ENCODE measurements around the gene STARD10. TPM values are rescaled to one million over a fixed set of nuclear protein-coding genes. Genes with fewer than 3 reads are reported as not detected.
"Not testable (repeated sequence)": the region's sequence is repeated elsewhere in the genome, so short reads cannot be mapped to it uniquely, and the experiment has no call there.

Gene STARD10
- total RNA-seq, 2 experiments from 2014 or later, result 7.8 to 8.0 TPM

DNA sequence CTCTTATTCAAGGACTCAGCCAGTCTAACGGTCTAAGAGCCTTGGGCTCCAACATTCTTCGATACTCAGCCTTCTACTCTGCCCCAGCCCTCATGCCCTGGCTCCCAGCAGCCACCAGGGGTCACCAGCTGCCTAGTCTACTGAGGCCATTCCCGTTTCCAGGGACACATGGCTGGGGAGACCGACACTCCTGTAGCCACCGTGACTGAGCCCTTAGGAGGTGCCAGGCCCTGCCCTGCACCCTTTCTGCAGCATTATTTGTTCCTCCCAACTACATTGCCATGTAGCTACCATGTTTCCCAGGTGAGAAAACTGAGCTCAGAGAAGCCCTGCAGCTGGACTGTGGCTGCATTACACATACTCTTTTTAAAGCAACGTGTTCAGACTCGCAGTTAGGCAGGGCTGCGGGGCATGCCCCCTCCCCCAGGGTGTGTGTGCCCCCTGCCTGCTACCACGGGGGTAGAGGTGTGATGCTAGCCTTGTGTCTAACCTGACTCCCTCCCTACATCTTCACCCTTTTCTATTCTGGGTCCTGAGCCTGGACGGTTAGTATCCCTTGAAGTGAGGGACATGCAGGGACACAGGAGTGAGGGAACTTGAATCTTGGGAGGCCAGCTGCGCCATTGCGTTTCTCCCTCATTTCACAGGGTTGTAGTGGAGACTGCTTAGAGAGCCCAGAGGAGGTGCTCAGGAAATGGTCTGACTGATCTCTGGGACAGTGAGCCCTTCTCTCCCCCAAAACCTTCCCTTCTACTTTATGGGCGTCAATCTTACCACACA, 37.9 kb upstream of the STARD10 start:
- H3K9me3 Mint-ChIP-seq, result no peaks in the 10 kb centered on the region
- POLR2A ChIA-PET, result interaction anchor here (1.0 to 3.0 kb wide), 5 partner anchors 10 to 347 kb away, joined by 3 to 29 read pairs (median 4); no protein-coding TSS in a partner anchor
- no peaks in the 10 kb centered on the region for H3K27me3 Mint-ChIP-seq
- no peak overlapping the region for H3K4me3 Mint-ChIP-seq
- peak overlapping the region; percentile 16 for H3K27ac Mint-ChIP-seq
- H3K36me3 Mint-ChIP-seq, result peaks cover 17% of the 10 kb centered on the region
- peaks cover 27% of the 10 kb centered on the region for H3K4me1 Mint-ChIP-seq
- DNase-seq, result peak; percentile 61
- ATAC-seq (ENCODE audit: low read depth), result peak; percentile 48

DNA sequence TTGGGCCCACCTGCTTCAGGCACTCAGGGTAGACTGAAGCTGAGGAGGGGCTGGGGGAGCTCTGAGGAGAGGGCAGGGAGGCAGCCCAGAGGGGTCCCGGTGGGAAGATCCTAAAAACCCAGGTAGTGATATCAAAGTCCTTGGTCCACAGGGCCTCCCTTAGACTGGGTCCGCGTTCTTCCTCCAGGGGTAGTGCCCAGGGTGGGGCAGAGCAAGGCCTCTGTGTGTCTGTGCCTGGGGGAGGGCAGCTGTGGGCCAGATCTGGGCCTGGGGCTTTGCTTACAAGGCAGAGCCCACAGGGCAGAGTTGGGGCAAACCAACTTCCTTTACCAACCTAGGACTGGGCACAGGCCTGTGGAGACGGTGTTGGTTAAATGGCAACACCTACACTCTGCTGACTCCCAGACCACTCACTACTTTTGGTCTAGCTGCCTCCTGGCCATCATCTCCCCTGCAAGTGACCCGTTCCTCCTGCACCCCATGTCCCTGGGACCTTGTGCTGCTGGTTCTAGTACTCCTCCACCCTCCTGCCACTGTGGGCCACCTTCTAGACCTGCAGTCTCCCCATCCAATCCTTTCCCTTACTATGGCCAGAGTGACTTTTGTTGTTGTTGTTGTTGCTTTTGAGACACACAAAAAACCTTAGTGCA, 36.2 kb upstream of the STARD10 start:
- Mint-ChIP-seq H3K4me3 (no peak overlapping the region), H3K9me3 (no peaks in the 10 kb centered on the region), H3K27me3 (no peaks in the 10 kb centered on the region), H3K27ac (peak overlapping the region; percentile 66), H3K4me1 (peaks cover 18% of the 10 kb centered on the region), H3K36me3 (peaks cover 14% of the 10 kb centered on the region)
- ATAC-seq (ENCODE audit: low read depth) (no peak), DNase-seq (no peak)
- POLR2A ChIA-PET, result interaction anchor here (0.6 to 3.0 kb wide), 2 partner anchors 314 to 348 kb away, joined by 3 to 29 read pairs; no protein-coding TSS in a partner anchor

DNA sequence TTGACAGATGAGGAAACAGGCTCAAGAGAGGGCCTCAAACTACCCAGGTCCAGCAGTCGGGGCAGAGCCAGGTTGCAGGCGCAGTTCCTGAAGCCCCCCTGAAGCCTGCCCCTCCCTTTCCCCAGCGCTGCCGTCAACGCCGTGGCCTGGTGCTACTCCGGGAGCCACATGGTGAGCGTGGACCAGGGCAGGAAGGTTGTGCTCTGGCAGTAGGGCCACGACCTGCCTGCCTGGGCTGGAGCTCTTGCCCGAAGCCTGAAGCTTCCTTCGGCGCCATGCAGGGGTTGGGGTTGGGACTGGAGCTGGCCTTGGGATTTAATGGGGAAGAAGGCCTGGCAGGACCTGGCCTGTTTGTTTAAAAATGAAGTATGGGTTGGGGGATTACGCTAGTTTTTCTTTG, 35.3 kb upstream of the STARD10 start:
- no peaks in the 10 kb centered on the region for H3K9me3 Mint-ChIP-seq
- no peaks in the 10 kb centered on the region for H3K27me3 Mint-ChIP-seq
- POLR2A ChIA-PET, result interaction anchor here (0.6 to 0.8 kb wide), 2 partner anchors 16 to 314 kb away, joined by 3 read pairs; no protein-coding TSS in a partner anchor
- H3K4me3 Mint-ChIP-seq, result no peak overlapping the region
- H3K36me3 Mint-ChIP-seq, result peaks cover 16% of the 10 kb centered on the region
- peaks cover 12% of the 10 kb centered on the region for H3K4me1 Mint-ChIP-seq
- DNase-seq, result no peak
- ATAC-seq (ENCODE audit: low read depth), result no peak
- H3K27ac Mint-ChIP-seq, result no peak overlapping the region

DNA sequence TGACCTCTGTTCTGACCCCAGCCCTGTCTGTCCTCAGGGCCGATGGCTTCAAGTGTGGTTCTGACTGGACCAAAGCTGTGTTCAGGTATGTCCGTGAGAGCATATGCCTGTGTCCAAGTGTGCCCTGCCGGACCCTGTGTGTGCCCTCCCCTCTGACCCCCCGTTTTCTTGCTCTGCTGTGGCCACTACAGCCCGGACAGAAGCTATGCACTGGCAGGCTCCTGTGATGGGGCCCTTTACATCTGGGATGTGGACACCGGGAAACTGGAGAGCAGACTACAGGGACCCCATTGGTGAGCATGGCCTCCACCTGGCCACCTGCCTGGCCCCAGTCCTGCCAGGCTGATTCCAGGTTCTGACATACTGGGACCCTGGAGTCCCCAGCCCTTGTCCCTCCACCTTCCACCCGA, 34.9 kb upstream of the STARD10 start:
- Mint-ChIP-seq H3K36me3 (peaks cover 16% of the 10 kb centered on the region), H3K4me3 (no peak overlapping the region), H3K27me3 (no peaks in the 10 kb centered on the region), H3K9me3 (no peaks in the 10 kb centered on the region), H3K27ac (peak overlapping the region; percentile 38), H3K4me1 (peaks cover 12% of the 10 kb centered on the region)
- no peak for DNase-seq
- no peak for ATAC-seq (ENCODE audit: low read depth)
- POLR2A ChIA-PET, result interaction anchor here (0.8 kb wide), 1 partner anchor 16 kb away, joined by 3 read pairs; no protein-coding TSS in a partner anchor

DNA sequence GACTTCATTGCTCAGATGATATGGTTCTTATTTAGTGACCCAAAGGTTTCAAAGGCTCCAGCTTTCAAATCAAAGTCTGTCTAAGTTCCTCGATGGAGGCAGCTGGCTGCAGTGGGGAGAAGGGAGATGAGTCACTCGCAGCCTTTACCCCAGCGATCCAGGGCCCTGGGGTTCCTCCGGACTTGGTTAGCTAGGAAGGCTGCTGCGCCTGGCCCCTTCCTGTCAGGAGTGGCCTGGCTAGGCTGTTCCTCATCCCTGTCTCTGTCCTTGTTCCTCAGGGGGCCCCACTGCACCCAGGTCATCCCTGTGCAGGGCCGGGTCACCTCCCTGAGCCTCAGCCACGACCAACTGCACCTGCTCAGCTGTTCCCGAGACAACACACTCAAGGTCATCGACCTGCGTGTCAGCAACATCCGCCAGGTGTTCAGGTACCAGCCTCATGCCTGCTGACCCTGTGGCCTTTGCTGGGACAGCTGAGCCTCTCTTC, 34.3 kb upstream of the STARD10 start:
- Mint-ChIP-seq H3K27me3 (no peaks in the 10 kb centered on the region), H3K4me3 (no peak overlapping the region), H3K27ac (peak overlapping the region; percentile 38), H3K9me3 (no peaks in the 10 kb centered on the region), H3K4me1 (peaks cover 12% of the 10 kb centered on the region), H3K36me3 (peaks cover 16% of the 10 kb centered on the region)
- POLR2A ChIA-PET, result interaction anchor here (0.8 to 1.4 kb wide), 3 partner anchors 13 to 321 kb away, joined by 3 to 10 read pairs (median 4); no protein-coding TSS in a partner anchor
- DNase-seq (no peak), ATAC-seq (ENCODE audit: low read depth) (no peak)

DNA sequence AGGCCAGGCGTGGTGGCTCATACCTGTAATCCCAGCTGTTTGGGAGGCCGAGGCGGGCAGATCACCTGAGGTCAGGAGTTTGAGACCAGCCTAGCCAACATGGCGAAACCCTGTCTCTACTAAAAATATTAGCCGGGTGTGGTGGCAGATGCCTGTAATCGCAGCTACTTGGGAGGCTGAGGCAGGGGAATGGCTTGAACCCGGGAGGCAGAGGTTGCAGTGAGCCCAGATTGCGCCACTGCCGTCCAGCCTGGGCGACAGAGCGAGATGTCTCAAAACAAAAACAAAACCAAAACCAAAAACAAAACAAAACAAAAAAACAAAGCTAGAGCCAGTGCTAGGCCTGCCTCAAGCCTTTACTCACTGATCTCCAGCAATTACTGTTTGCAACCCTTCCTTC, 33.8 kb upstream of the STARD10 start:
- H3K9me3 Mint-ChIP-seq, H3K4me3 Mint-ChIP-seq, H3K27me3 Mint-ChIP-seq, H3K4me1 Mint-ChIP-seq, DNase-seq, H3K27ac Mint-ChIP-seq: not testable (repeated sequence)
- peak; percentile 23 for ATAC-seq (ENCODE audit: low read depth)
- H3K36me3 Mint-ChIP-seq, result peaks cover 17% of the 10 kb centered on the region
- POLR2A ChIA-PET, result interaction anchor here (0.8 to 1.4 kb wide), 4 partner anchors 12 to 321 kb away, joined by 3 to 10 read pairs (median 4); partner anchors contain the start of gene FCHSD2

DNA sequence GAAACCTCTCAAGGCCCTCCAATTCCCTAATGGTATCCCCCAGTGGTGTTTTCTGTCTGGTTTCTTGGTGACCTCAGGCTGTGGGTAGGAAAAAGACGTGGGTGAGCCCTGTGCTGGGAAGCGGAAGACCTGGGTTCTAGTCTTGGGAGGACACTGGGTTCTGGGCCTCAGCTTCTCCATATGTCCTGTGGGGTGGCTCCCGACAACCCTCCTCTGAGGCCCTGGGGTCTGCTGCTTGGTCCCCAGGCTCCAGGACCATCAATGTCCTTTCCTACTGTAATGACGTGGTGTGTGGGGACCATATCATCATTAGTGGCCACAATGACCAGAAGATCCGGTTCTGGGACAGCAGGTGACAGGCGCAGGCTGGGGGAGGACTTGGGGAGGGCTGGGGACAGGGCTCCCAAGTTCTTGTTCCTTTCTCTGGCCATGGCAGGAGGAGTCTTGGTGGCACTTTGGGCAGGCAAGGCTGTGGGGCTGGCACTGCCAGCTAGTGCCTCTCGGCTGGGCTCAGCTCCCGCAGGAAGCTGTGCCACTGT, 33.2 kb upstream of the STARD10 start:
- Mint-ChIP-seq H3K4me3 (no peak overlapping the region), H3K4me1 (peaks cover 8% of the 10 kb centered on the region), H3K9me3 (no peaks in the 10 kb centered on the region), H3K27ac (peak overlapping the region; percentile 10), H3K36me3 (peaks cover 18% of the 10 kb centered on the region), H3K27me3 (no peaks in the 10 kb centered on the region)
- POLR2A ChIA-PET, result interaction anchor here (1.0 to 1.4 kb wide), 3 partner anchors 12 to 315 kb away, joined by 3 to 10 read pairs (median 4); partner anchors contain the start of gene FCHSD2
- no peak for ATAC-seq (ENCODE audit: low read depth)
- DNase-seq, result no peak

DNA sequence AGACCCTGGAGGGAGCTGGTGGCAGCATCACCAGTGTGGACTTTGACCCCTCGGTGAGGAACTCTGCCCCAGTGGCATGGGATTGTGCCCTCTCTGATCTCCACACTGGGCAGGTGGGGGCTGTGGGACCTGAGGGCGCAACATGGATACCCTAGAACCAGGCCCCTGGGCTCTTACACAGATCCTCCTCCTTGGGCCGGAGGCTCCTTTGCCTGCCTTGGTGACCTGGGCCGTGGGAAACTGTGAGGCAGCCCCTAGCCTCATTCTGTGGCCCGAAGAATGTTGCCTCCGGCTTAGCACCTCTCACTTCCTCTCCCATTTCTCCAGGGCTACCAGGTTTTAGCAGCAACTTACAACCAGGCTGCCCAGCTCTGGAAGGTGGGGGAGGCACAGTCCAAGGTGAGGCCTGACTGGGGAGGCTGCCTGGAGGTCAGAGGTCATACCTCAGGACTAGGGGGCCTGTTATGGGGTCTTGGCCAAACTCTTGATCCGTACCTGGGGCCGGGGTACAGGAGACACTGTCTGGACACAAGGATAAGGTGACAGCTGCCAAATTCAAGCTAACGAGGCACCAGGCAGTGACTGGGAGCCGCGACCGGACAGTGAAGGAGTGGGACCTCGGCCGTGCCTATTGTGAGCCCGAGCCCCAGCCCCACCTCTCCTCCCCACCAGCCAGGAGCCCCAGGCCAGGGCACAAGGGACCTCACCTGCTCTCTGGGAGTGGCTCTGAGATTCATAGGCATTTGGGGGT, 32.5 kb upstream of the STARD10 start:
- Mint-ChIP-seq H3K4me1 (peaks cover 4% of the 10 kb centered on the region), H3K4me3 (no peak overlapping the region), H3K36me3 (peaks cover 18% of the 10 kb centered on the region), H3K9me3 (no peaks in the 10 kb centered on the region), H3K27ac (no peak overlapping the region), H3K27me3 (no peaks in the 10 kb centered on the region)
- POLR2A ChIA-PET, result interaction anchor here (1.0 to 1.1 kb wide), 2 partner anchors 10 to 13 kb away, joined by 3 to 4 read pairs; no protein-coding TSS in a partner anchor
- ATAC-seq (ENCODE audit: low read depth) (no peak), DNase-seq (no peak)

DNA sequence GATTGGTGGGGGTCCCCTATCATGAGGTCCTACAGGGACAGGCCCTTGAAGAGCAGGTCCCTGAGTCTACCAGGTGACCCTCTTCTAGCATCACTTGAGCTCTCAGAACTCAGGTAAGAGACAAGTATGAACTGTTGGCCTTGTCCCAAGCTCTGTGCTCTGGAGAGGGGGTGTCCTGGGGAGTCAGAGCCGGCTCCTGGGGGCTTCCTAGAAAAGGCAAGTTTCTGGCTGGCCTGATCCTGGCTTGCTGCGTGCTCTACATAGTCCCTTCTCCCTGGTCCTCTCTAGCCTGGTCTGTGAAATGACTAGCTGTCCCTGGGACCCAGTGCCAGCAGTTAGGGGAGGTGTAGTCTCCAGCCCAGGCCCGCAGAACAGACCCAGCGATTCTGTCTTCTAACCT, 31.8 kb upstream of the STARD10 start:
- H3K4me1 Mint-ChIP-seq, result peaks cover 4% of the 10 kb centered on the region
- no peak overlapping the region for H3K4me3 Mint-ChIP-seq
- no peak for DNase-seq
- H3K27me3 Mint-ChIP-seq, result no peaks in the 10 kb centered on the region
- ATAC-seq (ENCODE audit: low read depth), result no peak
- no peak overlapping the region for H3K27ac Mint-ChIP-seq
- no peaks in the 10 kb centered on the region for H3K9me3 Mint-ChIP-seq
- peaks cover 16% of the 10 kb centered on the region for H3K36me3 Mint-ChIP-seq
- POLR2A ChIA-PET, result interaction anchor here (1.0 to 1.4 kb wide), 3 partner anchors 10 to 12 kb away, joined by 3 to 4 read pairs (median 4); partner anchors contain the start of gene ATG16L2

DNA sequence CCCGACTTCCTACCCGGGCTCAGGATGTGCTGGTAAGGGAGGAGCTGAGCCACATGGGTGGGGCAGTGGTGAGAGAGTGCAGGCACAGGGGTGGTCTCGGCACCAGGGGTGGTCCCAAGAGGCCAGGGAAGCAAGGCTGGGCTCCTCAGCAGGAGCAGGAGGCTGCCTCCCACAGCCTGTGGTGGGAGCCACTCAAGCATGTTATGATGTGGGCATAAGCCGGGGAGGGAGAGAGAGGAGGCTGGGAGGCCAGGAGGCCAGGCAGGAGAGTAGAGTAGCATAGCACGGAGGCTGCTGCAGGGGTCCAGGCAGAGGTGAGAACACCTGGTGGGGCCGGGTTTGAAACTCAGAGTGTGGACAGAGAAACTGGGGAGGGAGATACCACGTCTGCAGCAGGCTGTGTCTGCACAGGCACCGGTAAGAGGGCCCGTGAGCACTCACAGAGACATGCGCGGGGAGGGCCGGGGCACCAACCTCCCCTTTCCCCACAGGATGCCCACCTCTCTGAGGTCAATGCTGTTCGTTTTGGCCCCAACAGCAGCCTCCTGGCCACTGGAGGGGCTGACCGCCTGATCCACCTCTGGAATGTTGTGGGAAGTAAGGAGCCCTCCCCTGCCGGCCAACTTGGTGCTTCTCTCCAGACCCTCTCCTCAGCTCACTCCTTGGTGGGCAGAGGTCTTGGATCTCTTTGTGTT, 31.1 kb upstream of the STARD10 start:
- Mint-ChIP-seq H3K27me3 (no peaks in the 10 kb centered on the region), H3K4me3 (no peak overlapping the region), H3K36me3 (peaks cover 16% of the 10 kb centered on the region), H3K4me1 (peaks cover 4% of the 10 kb centered on the region), H3K27ac (peak overlapping the region; percentile 30), H3K9me3 (no peaks in the 10 kb centered on the region)
- DNase-seq (no peak), ATAC-seq (ENCODE audit: low read depth) (no peak)
- POLR2A ChIA-PET, result interaction anchor here (1.0 to 1.4 kb wide), 2 partner anchors 9 to 10 kb away, joined by 3 to 4 read pairs; partner anchors contain the start of gene ATG16L2

DNA sequence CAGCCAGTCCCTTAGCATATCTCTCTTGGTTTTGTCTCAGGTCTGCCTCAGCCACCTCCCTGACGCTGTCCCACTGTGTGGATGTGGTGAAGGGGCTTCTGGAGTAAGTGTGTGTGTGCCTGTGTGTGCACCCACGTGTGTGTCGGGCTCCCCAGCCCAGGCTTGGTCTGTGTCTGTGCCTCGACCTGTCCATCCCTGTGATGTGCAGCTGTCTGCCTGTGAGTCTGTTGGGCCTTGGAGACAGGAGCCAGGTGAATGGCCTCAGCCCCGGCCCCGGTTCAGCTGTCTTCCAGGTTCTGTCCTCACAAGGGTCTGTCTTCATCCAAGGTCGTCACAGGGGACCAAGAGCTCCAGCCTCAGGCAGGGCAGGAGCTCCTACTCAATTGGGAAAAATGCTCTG, 30.2 kb upstream of the STARD10 start:
- Mint-ChIP-seq H3K4me3 (no peak overlapping the region), H3K27ac (no peak overlapping the region), H3K36me3 (peaks cover 16% of the 10 kb centered on the region), H3K4me1 (peaks cover 7% of the 10 kb centered on the region), H3K9me3 (no peaks in the 10 kb centered on the region), H3K27me3 (no peaks in the 10 kb centered on the region)
- POLR2A ChIA-PET, result no interaction called here
- no peak for DNase-seq
- no peak for ATAC-seq (ENCODE audit: low read depth)

Data from activated naive CD8-positive, alpha-beta T cell treated with anti-CD3 and anti-CD28 coated beads, Interleukin-2, amount 10 ng/mL, durations not matched to agents 7 days and 5 days (primary cell).